ENCODE results near the gene OPRD1.

GRCh38 chr1:28836421-28836956, 24.5 kb downstream of the OPRD1 start:
- TF ChIP-seq ZNF384 (IDR thresholded peaks at IDR 0.05): no peak
- TF ChIP-seq ELF4 (IDR thresholded peaks at IDR 0.05): no peak
- no peak for TF ChIP-seq HDGF (IDR thresholded peaks at IDR 0.05; ENCODE audit: borderline replicate concordance)
- no peak for TF ChIP-seq BHLHE40 (IDR thresholded peaks at IDR 0.05; ENCODE audit: borderline replicate concordance)
- TF ChIP-seq FOXK2 (IDR thresholded peaks at IDR 0.05): no peak
- TF ChIP-seq FOXA1 (IDR thresholded peaks at IDR 0.05): no peak
- no peak for TF ChIP-seq CTBP1 (IDR thresholded peaks at IDR 0.05; ENCODE audit: borderline replicate concordance)
- TF ChIP-seq FOXM1 (IDR thresholded peaks at IDR 0.05; ENCODE audit: borderline replicate concordance): no peak
- no peak for TF ChIP-seq TARDBP (IDR thresholded peaks at IDR 0.05)
- no peak for TF ChIP-seq SP1 (IDR thresholded peaks at IDR 0.05)
- TF ChIP-seq SUZ12 (IDR thresholded peaks at IDR 0.05): no peak
- no peak for TF ChIP-seq LEF1 (IDR thresholded peaks at IDR 0.05; ENCODE audit: borderline replicate concordance)

All from HEK293T (cell line).